Stimulated activated CD4-positive, alpha-beta T cell treated with anti-CD3 and anti-CD28 coated beads, Interleukin-2, amount 100 ng/mL, for 48 hours (primary cell): ENCODE data around the gene PCP4.

Source experiments
- DNase-seq, 2 donors: peaks; one replicate each; pipeline ENCODE4 v3.0.0-alpha.2; 2020

PCP4 gene

GRCh38 chr21:39924577-39925308 lies 57.5 kb downstream of the PCP4 start:
- DNase-seq = no peak

GRCh38 chr21:39927304-39927886 lies 60.2 kb downstream of the PCP4 start:
- DNase-seq = no peak

- no peak for DNase-seq
These were observed 65.1 kb downstream of the PCP4 start for GRCh38 chr21:39932335-39932734.

DNA sequence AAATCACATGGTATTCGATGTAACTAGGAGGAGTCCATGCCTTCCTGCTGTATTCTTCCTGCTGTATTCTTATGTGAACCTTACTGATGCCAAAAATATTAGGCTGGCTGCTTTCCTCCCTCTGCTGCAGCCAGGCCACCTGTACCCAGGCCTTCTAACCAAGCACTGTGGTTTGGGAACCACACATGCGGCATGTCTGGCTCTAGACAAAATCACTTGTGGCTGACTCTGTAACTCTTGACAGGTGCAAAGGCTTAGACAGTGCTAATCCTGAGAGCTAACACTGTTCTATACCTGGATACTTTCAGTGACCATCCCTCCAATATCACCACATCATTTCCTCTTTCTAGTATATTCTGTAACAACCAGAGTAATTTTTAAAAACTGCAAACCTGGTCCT lies 67.7 kb downstream of the PCP4 start:
- no peak for DNase-seq

- no peak for DNase-seq
These were observed 68.5 kb downstream of the PCP4 start for GRCh38 chr21:39935716-39936115.

GRCh38 chr21:39938086-39938625 lies 70.9 kb downstream of the PCP4 start:
- no peak for DNase-seq

- no peak for DNase-seq
These were observed 79.0 kb downstream of the PCP4 start for GRCh38 chr21:39946199-39946598.

- DNase-seq = no peak
These were observed 79.8 kb downstream of the PCP4 start for GRCh38 chr21:39947031-39947430.

- no peak for DNase-seq
These were observed 84.2 kb downstream of the PCP4 start for GRCh38 chr21:39951183-39952101.

DNA sequence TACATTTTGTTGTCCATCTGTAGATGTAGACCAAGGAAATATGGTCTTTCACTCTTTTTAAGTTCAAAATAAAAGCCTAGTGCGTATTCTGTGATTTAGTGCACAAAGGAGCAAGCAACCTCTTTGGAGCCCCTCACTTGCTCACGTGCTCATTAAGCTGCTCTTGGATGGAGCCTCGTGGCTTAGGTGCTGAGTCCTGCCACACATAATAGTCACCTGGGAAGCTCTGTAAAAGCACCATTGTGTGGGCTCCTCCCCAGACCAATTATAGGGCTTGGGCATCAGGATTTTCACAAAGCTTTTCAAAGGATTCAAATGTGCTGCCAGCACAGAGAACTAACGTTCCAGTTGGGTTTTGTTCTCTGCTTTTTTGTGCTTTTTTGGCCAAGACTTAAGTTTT lies 85.0 kb downstream of the PCP4 start:
- no peak for DNase-seq

- DNase-seq = no peak
These were observed 87.3 kb downstream of the PCP4 start for GRCh38 chr21:39954570-39954969.

- no peak for DNase-seq
These were observed 88.1 kb downstream of the PCP4 start for GRCh38 chr21:39955326-39955725.

GRCh38 chr21:39956586-39956985 lies 89.3 kb downstream of the PCP4 start:
- DNase-seq = no peak

GRCh38 chr21:39958731-39959130 lies 91.5 kb downstream of the PCP4 start:
- no peak for DNase-seq

- no peak for DNase-seq
These were observed 94.0 kb downstream of the PCP4 start for GRCh38 chr21:39961251-39961650.

DNA sequence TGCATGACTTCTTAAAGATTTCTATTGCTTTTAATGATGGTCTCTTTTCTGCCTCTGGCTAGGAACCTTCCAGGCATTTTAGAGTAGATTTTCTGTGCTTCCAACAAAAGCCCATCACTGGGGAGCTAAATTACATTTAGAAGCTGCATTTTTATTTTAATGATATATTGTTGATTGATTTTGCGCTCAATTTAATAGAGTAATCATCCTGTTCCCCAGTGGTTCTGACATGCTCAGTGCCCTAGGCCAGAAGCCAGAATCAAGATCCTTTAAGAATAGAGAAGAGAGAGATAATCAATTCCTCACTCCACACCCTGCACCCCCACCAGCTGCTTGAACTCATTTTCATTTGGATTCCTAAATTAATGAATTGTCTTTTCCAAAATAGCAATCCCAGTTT lies 97.8 kb downstream of the PCP4 start:
- DNase-seq = no peak

- no peak for DNase-seq
These were observed 99.5 kb downstream of the PCP4 start for GRCh38 chr21:39966786-39967185.

DNA sequence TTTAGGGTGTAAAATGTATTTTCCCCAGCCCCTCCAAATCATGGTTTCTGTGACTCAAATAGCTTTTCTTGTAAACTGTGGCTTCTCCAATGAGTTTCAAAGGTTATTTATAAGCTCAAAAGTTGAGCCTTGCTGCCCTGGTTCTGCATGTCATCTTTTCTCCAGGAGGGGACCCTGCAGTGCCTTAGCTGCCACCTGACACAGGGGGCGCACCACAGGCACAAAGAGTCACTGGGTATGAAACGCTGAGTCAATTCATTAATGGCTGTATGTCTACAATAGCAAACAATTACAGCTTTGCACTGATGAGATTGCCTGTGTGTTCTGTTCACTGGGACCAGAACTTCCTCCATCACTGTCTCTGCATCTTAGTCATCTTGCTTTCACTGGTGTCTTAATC lies 100.8 kb downstream of the PCP4 start:
- no peak for DNase-seq

- DNase-seq = no peak
These were observed 102.6 kb downstream of the PCP4 start for GRCh38 chr21:39969691-39970364.

- no peak for DNase-seq
These were observed 104.7 kb downstream of the PCP4 start for GRCh38 chr21:39971956-39972355.

GRCh38 chr21:39972471-39972870 lies 105.2 kb downstream of the PCP4 start:
- no peak for DNase-seq

- no peak for DNase-seq
These were observed 105.9 kb downstream of the PCP4 start for GRCh38 chr21:39972976-39973770.
